Ammon's horn (tissue), 1 donor: Measurements from ENCODE around the gene METAP1D.
"Not testable (repeated sequence)": the region's sequence is repeated elsewhere in the genome, so short reads cannot be mapped to it uniquely, and the experiment has no call there.

Experiments
- DNase-seq: peaks from one replicate; pipeline ENCODE4 v3.0.0-alpha.2; 2016; ENCODE audit warnings: low spot score

Gene METAP1D

GRCh38 chr2:171999604-172000469 is at the start of gene METAP1D:
TSS of gene METAP1D (plus strand) at chr2:171999953. CDS start at chr2:171999970, 17 bp downstream.
- peak; percentile 95 for DNase-seq

DNA sequence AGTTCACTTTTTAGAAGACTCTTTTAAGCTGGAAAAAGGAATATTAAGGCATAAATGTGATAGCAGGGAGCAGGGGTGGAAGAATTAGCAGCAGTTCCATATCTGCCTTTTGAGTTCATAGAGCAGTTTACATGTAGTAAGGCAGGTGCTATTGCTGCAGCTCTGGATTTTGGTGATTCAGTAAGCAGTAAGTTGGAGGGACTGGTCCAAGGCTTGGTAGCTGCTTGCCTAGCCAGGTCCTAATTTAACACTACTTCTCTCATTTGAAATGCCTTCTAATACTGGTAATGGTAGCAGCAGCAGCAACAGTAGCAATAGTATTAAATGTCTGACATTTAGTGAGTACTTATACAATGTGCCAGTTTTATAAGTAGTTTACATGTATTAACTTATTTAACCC is 47.5 kb upstream of the METAP1D start:
- DNase-seq = no peak

- no peak for DNase-seq
These were observed 47.0 kb upstream of the METAP1D start for GRCh38 chr2:171952748-171953147.

- peak; percentile 22 for DNase-seq
These were observed 43.5 kb upstream of the METAP1D start for GRCh38 chr2:171956135-171956825.

DNA sequence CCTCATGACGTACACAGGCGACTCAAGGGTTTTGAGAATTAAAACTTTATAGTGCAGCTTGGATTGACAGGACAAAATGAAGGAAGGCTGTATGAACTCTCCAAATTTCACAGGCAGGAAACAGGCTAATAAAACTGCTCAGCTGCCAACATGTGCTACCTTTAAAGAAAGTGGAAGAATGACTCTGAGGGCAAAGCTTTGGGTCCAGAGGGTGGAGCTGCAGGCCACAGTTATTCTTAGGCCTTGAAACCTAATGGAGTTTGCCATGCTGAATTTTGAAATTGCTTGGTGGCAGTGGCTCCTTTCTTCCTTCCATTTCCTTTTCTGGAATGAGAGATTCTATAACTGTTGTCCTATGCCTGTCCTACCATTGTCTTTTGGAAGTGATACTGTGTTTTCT is 42.7 kb upstream of the METAP1D start:
- no peak for DNase-seq

DNA sequence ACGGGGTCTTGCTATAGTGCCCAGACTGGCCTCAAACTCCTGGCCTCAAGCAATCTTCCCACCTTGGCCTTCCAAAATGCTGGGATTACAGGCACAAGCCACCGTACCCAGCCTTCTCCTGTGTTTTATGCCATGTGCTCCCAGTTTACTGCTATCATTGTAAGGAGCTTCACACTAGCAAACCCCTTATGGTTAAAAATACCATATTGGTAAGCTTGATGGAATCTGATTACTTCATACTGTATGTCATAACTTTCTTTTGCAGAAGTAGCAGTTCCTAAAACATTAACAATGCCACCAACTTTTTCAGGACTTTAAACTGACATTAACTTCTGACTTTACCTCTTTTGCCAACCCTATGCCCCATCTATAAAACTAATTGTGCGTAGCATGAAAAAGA is 41.3 kb upstream of the METAP1D start:
- no peak for DNase-seq

GRCh38 chr2:171959998-171960397 is 39.8 kb upstream of the METAP1D start:
- no peak for DNase-seq

- DNase-seq = no peak
These were observed 39.2 kb upstream of the METAP1D start for GRCh38 chr2:171960570-171960969.

DNA sequence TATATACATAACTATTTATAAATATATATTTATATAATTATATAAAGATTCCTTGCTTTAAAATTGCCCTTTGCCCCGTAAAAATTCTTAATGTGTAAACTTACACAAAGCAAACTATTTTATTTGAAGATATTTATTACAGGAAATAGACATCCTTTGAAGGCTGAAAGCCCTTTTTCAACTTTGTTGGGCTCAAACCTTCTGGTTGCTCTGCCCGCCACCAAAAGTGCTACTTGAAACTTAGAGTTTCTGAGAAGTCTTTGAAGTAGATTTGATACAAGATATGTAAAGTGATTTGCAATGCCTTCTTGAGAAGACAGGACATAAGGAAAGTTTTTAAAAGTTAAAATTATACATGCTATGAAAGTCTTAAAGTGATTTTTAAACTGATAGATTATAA is 36.6 kb upstream of the METAP1D start:
- DNase-seq = no peak

GRCh38 chr2:171964308-171964707 is 35.4 kb upstream of the METAP1D start:
- no peak for DNase-seq

DNA sequence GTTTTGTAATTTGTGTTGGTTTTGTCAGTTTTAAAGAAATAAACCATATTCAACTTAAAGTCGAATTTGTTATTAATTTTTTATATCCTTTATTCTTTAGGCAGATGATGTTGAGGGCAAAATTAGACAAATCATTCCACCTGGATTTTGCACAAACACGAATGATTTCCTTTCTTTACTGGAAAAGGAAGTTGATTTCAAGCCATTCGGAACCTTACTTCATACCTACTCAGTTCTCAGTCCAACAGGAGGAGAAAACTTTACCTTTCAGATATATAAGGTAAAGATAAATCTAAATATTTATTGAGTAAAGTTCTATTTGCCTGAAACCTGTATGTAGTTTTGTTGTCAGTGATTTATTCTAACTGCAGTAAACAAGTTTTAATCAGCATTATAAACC is 34.5 kb upstream of the METAP1D start:
- no peak for DNase-seq

DNA sequence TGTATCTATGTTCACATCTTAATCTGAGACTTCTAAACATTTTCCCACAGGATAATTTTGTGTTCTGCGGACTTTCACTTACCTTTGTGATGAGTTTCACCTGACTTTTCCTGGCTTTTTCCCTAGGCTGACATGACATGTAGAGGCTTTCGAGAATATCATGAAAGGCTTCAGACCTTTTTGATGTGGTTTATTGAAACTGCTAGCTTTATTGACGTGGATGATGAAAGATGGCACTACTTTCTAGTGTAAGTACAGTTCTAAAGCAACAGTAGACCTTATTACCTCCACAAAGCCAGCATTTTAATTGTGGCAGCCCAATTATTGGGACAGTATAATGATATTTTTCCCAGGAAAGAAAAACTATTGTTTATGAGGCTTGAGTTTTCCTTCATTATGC is 34.1 kb upstream of the METAP1D start:
- DNase-seq = no peak

DNA sequence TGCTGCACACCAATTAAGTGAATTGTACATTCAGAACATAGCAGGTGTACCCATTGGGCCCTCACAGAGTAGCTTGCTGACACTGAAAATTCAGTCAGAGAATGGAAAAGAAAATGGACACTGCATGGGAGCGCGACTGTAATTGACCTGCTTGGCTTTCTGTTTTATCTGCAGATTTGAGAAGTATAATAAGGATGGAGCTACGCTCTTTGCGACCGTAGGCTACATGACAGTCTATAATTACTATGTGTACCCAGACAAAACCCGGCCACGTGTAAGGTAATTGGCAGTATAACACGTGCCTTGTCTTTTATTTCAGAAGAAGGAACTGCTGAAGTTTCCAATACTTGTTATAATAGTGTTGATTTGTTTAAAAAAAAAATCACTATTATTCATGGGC is 33.5 kb upstream of the METAP1D start:
- no peak for DNase-seq

- no peak for DNase-seq
These were observed 33.1 kb upstream of the METAP1D start for GRCh38 chr2:171966688-171967087.

- no peak for DNase-seq
These were observed 31.2 kb upstream of the METAP1D start for GRCh38 chr2:171968509-171968908.

- DNase-seq = no peak
These were observed 27.3 kb upstream of the METAP1D start for GRCh38 chr2:171972329-171972982.

DNA sequence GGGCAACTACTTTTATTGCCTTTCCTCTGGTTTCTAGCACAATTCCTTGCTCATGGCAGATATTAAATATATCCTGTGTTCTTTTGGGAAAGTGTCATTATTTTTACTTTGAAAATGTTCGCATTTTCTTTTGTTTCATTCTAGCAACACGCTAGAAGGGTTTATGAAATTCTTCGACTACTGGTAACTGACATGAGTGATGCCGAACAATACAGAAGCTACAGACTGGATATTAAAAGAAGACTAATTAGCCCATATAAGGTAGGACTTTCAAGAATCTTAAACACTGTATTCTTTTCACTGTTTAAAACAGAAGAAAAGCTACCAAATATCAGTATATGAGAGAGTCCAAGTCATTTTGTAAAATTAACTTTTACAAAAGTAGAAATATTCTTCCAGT is 20.6 kb upstream of the METAP1D start:
- DNase-seq = no peak

GRCh38 chr2:171983924-171984323 is 15.8 kb upstream of the METAP1D start:
- DNase-seq = not testable (repeated sequence)

- no peak for DNase-seq
These were observed 14.7 kb upstream of the METAP1D start for GRCh38 chr2:171985076-171985475.

DNA sequence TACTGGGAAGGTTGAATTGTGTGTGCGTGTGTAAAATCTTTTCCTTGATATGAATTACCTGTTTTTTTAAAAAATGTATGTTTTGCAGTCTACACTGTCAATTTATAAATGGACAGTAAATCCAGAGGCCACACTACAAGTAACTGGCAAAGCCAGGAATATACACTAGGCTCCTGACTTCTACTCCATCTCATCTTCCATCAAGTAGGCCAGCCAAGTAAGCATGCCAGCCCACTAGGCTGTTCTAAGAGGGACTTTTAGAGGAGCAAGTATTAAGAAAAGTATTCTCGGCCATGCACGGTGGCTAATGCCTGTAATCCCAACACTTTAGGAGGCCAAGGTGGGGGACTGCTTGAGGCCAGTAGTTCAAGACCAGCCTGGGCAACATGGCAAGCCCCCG is 13.0 kb upstream of the METAP1D start:
- DNase-seq = no peak

DNA sequence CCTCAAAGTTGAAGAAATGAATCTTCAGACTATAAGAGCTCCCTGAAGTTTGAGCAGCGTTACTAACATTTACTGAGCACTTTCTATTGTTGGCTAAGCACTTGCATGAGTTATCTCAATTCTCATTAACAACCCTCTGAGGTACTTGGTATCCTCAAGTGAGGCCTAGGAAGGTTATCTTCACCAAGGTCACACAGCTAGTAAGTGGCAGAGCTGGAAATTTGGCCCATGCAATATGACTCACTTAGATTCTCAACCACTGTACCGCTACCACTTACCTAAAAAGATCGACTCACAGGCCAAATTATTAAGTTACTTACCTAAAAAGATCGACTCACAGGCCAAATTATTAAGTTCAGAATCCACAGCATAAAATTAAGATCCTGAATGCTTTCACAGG is 8.7 kb upstream of the METAP1D start:
- DNase-seq = no peak

- no peak for DNase-seq
These were observed 4.2 kb upstream of the METAP1D start for GRCh38 chr2:171995586-171995985.

- no peak for DNase-seq
These were observed 3.7 kb upstream of the METAP1D start for GRCh38 chr2:171996021-171996420.
